ENCODE measurements around the gene LRFN2.

The LRFN2 gene

DNA sequence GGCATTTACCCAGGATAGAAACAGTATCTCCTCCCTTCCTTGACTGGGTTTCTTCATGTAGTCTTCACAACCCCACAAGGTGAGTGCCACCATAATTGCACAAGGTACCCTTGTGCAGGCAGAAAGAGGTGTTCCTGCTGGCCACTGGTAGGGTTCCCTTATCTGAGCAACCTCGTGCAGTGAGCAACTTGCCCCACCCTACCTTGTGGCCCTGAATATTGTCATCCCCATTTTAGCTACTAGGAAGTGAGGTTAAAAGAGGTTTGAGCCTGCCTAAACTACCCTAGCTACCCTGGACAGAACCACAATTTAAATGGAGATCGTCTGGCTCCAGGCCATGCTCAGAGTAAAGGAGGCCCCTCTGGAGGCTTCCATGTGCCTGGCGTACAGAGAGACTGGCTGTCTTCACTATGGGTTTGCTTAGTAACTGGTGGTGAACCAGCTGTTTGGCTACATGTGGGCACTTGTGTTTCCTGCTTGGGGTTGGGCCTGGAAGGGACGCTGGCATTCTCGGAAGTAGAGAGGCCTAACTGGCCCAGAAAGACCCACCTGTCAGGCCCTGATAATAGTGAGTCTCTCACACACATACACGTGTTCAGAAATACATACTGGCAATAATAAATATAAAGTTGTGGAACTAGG lies 148.8 kb downstream of the LRFN2 start:
- no peak for DNase-seq (ENCODE audit: low spot score)

DNA sequence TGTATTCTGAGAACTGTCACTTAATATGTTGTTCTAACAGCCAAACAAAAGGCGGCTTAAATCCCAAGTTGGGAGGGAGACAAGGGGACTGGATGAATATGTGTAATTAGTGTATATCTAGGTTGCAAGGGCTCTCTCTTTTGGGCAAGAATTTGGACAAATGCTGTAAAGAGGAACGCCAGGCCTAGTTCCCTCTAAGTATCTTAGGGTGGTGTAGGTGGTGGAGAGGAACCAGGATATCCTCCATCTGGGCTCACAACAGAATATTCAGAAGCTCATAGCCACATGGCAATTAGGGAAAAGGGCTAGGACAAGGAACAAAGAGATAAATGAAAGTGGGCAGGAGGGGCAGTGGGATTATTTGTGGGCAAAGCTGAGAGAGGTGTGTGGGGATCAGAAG lies 149.5 kb downstream of the LRFN2 start:
- no peak for DNase-seq (ENCODE audit: low spot score)

DNA sequence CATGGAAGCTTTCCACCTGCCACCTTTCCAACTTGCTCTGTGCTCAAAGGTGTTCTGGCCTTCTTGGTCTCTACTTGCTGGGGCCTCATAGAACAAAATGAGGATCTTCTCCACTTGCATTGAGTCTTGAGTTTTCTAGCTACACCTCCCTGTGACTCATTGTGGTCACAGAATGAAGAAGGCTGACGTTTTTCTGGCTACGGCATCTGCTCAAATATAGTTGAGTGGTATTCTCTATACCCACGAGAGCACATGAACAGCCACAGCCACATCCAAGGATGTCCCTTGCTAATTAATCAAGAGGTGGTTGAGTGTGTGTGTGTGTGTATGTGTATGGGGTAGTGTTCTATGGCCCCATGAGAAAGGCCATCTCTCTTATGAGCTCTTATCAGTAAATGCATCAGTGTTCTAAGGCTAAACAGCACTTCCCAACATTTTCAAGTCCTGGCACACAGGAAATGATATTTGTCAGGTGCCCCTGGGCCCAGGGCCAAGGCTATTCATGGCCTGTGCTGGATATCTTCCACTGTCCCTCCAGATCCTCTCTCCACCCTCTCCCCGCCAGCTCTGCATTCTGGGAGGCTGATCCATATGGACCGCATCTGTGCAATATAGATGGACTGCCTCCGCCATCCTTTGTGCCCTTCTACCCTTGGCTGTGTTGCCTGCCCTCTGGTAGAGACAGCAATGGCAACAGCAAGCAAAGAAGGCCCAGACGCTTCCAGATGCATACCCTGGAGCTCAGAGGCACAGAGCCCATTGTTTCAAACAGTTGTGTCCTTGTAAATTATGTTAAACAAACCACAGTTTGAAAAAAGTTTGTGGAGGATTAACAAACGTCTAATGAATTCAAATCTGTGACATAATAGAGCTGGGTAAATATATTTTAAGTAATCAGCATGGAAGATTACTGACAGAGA lies 150.2 kb downstream of the LRFN2 start:
- DNase-seq (ENCODE audit: low spot score), result no peak

GRCh38 chr6:40432982-40433381 lies 154.2 kb downstream of the LRFN2 start:
- no peak for DNase-seq (ENCODE audit: low spot score)

DNA sequence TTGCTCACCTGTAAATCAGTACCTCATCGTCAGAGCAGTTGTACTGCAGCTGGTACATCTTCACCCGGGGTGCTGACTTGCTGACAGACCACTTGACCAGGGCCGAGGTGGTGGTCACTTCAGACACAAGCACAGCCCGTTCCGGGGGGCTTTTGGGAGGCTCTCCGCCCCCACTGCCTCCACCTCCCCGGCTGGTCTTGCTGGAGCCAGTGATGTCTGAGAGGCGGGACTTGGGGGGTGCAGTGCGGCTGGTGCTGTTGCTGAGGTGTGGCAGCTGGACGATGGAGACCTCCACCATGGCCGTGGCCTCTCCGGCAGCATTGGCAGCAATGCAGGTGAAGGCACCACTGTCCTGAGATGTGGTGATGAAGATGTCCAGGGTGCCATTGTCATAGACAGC lies 155.5 kb downstream of the LRFN2 start:
- no peak for DNase-seq (ENCODE audit: low spot score)

DNA sequence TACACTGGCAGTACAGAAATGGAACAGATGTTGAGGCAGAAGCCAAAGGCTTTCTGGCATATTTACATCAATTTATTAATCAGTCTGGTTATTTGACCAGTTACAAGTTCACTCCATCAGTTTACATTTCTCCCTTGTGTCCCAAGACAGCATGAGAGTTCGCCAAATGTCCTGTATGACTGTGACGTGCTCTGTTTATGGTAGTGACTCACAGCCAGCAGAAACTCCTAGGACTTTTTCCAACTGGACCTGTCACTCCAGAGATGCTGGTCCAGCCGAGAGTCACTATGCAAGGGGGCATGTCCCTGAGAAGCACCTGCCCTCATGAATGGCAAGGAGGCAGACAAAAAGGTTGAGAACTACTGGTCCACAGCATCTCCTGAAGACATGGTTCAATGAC lies 160.0 kb downstream of the LRFN2 start:
- no peak for DNase-seq (ENCODE audit: low spot score)

DNA sequence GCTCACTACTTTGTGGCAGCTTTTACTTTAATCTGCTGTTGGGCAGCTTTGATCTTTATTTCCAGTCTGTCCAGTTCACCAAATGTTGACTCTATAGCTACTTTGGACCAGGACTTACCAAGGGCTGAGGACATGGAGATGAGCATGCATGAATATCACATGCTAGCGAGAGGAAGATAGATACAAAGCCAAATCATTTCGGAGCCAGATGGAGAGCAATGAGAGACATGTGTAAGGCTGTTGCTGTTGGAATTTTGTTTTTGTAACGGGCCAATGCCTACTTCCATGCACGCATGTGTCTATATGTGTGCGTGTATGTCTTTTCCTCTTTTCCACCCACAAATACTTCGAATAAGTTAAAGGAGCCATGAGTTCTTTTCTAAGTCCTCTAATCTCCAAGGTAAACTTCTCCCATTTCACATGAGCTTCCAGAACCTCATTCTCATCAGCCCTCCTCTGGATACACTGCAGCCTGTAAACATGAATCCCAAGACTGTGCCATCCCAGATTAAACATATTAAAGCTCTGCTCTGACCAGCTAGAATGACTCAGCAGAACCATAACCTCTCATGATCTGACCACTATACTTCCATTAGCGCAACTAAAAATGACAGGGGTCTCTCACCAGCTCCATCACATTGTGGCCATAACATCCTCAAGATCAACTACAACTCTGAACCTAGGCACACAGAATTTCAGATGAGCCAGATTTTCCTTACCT lies 160.7 kb downstream of the LRFN2 start:
- peak; percentile 66 for DNase-seq (ENCODE audit: low spot score)

DNA sequence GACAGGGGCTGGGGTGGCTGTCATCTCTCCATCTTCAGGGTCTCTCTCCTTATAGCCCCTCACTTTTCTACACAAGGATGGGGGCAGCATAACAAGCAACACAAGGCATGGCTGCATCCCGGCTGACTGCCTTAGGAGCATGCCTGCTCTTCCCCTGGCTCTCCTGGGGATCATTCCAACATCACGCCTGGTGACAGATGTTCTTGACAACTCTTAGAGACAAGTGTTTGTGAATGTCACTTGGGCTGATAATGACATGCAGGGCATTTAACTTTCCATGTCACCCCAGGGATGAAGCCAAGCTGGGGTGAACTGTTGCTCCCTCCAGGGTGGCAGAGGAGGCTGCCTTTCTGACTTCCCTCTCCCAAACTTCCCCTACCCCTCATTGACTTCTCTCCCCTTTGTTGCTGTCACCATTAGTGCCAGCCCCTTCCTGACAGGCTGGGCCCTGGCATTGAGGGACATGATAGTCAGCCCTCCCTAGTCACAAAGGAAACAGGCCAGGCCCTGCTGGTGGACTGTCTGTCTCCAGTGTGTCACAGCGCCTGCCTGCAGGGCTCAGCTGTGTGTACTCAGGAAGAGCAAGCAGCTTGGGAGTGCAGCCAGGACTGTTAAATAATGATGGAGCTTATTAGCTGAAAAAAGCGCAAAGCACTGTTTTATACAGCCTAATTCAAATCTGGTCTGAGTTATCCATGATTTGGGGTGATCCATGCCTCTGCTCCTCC lies 161.8 kb downstream of the LRFN2 start:
- DNase-seq (ENCODE audit: low spot score), result peak; percentile 93

DNA sequence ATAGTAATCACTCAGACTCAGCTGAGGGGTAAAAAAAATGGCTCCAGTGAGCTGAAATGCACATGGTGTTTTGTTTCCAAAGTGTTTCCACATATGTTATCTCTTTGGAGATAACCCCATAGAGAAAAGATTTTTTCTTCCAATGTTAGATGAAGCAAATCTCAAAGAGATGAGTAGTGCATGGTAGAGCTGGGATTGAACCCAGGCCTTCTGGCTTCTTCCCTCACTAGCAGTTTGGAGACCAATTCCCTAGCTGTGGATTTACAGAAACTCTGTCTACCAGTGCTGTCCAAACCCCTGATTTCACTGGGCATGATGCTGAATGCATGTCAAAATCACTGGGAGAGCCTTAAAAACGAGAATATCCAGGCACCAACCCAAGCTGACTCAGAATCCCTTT lies 165.1 kb downstream of the LRFN2 start:
- no peak for DNase-seq (ENCODE audit: low spot score)

GRCh38 chr6:40419946-40420728 lies 167.0 kb downstream of the LRFN2 start:
- DNase-seq (ENCODE audit: low spot score), result no peak

GRCh38 chr6:40419377-40419776 lies 167.8 kb downstream of the LRFN2 start:
- no peak for DNase-seq (ENCODE audit: low spot score)

- peak; percentile 88 for DNase-seq (ENCODE audit: low spot score)
Observed at GRCh38 chr6:40417031-40417430, 170.1 kb downstream of the LRFN2 start.

DNA sequence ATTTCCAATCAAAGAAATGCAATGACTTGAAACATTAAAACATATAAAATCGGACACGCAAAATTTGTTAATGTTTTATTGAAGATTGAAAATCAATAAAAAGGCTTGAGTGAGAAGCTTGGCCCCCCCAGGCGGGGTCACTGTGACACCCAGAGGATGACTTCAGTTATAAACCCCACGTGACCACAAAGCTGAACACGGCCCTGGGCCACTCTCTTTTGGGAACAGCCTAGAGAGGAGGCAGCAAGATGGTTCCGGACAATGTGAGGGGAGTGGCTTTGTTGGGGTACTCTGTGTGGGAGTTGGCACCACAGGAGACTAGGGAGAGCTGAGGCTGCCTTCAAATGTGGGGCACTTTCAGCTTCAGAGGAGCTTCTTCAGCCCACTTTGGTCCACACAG lies 172.5 kb downstream of the LRFN2 start:
- DNase-seq (ENCODE audit: low spot score), result no peak

DNA sequence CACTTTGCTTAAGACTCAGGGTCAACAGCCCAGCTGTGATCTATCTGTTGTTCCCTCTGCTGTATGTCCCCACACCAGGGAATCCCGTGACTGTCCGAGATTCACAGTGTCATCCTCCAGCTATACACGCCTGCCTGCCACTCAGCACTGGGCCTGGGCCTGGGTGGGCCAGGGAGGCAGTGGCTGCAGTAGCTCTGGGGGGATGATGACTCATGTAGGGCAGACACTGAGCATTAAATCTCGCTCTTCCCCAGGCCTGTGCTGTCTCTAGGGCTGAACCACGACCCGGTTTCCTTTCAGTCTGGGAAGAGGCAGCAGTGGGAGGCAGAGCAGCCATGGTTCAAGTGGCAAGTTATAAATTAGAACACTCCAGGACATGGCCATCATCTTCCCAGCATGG lies 173.9 kb downstream of the LRFN2 start:
- DNase-seq (ENCODE audit: low spot score), result no peak

- no peak for DNase-seq (ENCODE audit: low spot score)
Observed at GRCh38 chr6:40411881-40412280, 175.3 kb downstream of the LRFN2 start.

GRCh38 chr6:40410821-40411220 lies 176.3 kb downstream of the LRFN2 start:
- DNase-seq (ENCODE audit: low spot score), result peak; percentile 45

DNA sequence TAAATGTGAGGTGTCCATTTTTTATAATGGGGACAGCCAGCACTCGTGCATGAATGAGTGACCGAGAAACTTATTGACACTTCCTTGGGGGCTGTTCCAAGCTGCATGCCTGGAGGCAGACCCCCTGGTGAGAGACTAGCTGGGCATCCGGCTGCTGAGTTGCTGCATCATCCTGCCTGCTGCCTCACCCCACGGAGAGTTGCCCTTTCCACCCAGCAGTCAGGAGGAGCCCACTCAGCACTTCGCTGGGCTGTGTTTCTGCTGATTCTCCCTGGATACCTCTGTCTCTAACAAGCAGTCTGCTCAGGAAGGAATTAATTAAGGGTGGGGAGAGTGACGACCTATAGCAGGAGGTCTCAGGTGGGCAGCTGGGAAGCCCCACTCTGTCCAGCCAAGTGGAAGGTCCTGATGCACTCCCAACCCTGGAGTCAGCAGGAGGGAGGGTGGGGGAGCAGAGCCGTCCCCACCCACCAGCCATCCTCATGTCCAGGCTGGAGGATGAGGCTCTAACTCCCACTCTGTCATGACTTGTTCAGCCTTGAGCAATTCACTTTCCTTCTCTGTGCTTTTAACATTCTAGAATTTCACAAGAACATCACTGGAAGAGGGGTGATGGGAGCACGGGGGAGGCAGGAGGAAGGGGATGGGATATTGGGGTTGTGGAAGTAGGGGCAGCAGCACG lies 177.3 kb downstream of the LRFN2 start:
- no peak for DNase-seq (ENCODE audit: low spot score)

- no peak for DNase-seq (ENCODE audit: low spot score)
Observed at GRCh38 chr6:40408786-40409542, 178.2 kb downstream of the LRFN2 start.

DNA sequence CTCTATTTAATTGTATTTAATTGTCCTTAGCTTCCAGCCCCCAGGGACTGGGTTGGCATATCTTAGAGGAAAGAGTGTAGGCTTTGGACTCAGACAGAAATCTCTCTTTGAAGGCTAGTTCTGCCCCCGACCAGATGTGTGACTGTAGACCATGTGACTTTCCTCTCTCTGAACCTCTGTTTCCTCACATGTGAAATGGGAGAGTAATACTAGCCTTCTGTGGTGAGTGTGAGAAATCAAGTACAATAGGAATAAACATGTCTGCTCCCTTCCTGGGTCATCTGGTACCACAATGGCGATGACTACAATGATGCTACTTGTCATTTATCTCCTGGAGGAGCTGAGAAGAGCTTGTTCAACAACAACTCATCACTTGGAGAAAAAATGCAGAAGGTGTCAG lies 179.9 kb downstream of the LRFN2 start:
- no peak for DNase-seq (ENCODE audit: low spot score)

DNA sequence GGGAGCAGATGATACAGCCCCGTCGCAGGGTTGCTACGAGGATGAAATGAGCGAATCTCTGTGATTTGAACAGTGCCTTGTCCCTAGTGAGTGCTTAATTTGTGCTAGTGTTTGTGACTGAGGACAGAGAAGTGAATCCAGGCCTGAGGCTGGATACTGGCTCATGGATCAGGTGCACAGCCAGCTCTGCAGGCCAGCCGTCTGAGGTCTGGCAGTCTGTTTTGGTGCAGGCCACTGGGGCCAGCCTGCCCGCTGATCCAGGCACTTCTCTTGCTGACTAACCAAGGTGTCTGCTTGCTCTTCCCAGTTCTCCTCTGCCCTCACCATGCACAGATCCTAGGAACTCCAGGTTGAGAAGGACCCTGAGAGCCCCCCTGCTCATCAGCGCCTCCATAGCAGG lies 181.0 kb downstream of the LRFN2 start:
- peak; percentile 38 for DNase-seq (ENCODE audit: low spot score)
